Measurements from ENCODE around the gene GUK1.

GUK1 gene

GRCh38 chr1:228143480-228144192 is 3.6 kb downstream of the GUK1 start:
- no peaks in the 10 kb centered on the region for H3K9me2 ChIP-seq (replicated peaks; ENCODE audit: insufficient read depth, low read length)
- no peaks in the 10 kb centered on the region for H3K27me3 ChIP-seq (replicated peaks; ENCODE audit: insufficient read depth, low read length)
- no peak overlapping the region for H2AFZ ChIP-seq (ENCODE audit: low read length)
- DNase-seq, result no peak
- peaks cover 6% of the 10 kb centered on the region; the same call in 1 of the 2 replicates for H3K36me3 ChIP-seq (replicated peaks; ENCODE audit: insufficient read depth, low read length)
- H4K20me1 ChIP-seq (ENCODE audit: insufficient read depth, low read length), result peaks cover 32% of the 10 kb centered on the region
- peaks cover 15% of the 10 kb centered on the region for H3F3A ChIP-seq (ENCODE audit: insufficient read depth, low read length)
- H3K4me1 ChIP-seq (ENCODE audit: low read length), result peaks cover 14% of the 10 kb centered on the region
- H3K4me2 ChIP-seq (ENCODE audit: low read depth, low read length), result no peak overlapping the region
- no peak overlapping the region for H3K27ac ChIP-seq (ENCODE audit: low read length)
- H3K9me3 ChIP-seq (replicated peaks; ENCODE audit: insufficient read depth, low read length), result no peaks in the 10 kb centered on the region
- no peak overlapping the region for H3K9ac ChIP-seq (ENCODE audit: low read length)
- no peak overlapping the region for H3K4me3 ChIP-seq (ENCODE audit: low read length)
- TF ChIP-seq EZH2 (optimal IDR thresholded peaks at IDR 0.05; ENCODE audit: low read depth, low read length) (no peak), EZH2phosphoT487 (IDR thresholded peaks at IDR 0.05; ENCODE audit: low read length) (no peak)
- TF ChIP-seq, protein P1, sequence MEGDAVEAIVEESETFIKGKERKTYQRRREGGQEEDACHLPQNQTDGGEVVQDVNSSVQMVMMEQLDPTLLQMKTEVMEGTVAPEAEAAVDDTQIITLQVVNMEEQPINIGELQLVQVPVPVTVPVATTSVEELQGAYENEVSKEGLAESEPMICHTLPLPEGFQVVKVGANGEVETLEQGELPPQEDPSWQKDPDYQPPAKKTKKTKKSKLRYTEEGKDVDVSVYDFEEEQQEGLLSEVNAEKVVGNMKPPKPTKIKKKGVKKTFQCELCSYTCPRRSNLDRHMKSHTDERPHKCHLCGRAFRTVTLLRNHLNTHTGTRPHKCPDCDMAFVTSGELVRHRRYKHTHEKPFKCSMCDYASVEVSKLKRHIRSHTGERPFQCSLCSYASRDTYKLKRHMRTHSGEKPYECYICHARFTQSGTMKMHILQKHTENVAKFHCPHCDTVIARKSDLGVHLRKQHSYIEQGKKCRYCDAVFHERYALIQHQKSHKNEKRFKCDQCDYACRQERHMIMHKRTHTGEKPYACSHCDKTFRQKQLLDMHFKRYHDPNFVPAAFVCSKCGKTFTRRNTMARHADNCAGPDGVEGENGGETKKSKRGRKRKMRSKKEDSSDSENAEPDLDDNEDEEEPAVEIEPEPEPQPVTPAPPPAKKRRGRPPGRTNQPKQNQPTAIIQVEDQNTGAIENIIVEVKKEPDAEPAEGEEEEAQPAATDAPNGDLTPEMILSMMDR (IDR thresholded peaks at IDR 0.05; ENCODE audit: low read length), result no peak
- H3K79me2 ChIP-seq (ENCODE audit: low read length), result peaks cover 75% of the 10 kb centered on the region

DNA sequence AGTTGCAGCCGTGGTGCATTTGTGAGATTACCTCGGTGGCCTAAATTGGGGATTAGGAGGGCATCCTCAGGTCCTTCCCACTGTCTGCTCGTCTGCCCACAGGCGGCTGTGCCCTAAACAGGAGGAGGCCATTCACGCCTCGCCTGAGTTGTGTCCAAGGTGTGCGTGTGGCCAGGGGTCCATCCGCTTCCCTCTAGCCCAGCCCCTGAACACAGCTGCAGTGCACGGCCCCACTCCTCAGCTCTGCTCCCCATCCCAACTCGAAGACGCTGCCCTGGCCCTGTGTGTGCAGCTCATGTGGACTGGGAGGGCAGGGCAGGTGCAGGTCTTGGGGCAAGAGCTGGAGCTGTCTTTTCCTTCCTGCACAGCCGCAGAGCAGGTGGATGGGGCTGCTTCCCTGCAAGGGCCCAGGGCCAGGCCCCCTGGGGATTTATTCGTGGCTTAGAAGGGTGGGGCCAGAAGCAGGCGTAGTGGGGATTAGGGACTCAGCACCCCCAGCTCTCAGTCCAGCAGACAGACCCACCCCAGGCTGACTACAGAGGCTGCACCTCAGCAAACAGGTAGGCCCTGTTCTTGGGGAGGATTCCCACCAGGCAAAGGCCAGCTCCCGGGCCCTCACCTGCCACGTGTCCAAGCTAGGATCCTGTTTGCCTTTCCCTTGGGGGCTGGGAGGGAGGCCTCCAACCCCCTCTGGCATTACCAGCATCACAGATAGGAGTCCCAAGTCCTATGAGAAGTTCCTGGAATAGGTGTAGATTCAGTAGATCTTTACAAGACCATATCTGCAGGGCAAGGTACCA is 4.3 kb downstream of the GUK1 start:
- no peak for TF ChIP-seq EZH2phosphoT487 (IDR thresholded peaks at IDR 0.05; ENCODE audit: low read length)
- no peak for TF ChIP-seq EZH2 (optimal IDR thresholded peaks at IDR 0.05; ENCODE audit: low read depth, low read length)
- Histone ChIP-seq H3K9me2 (replicated peaks; ENCODE audit: insufficient read depth, low read length) (no peaks in the 10 kb centered on the region), H3K4me3 (ENCODE audit: low read length) (no peak overlapping the region), H2AFZ (ENCODE audit: low read length) (no peak overlapping the region), H3F3A (ENCODE audit: insufficient read depth, low read length) (peaks cover 14% of the 10 kb centered on the region), H3K36me3 (replicated peaks; ENCODE audit: insufficient read depth, low read length) (peaks cover 6% of the 10 kb centered on the region; the same call in 1 of the 2 replicates), H3K27me3 (replicated peaks; ENCODE audit: insufficient read depth, low read length) (no peaks in the 10 kb centered on the region), H4K20me1 (ENCODE audit: insufficient read depth, low read length) (peaks cover 32% of the 10 kb centered on the region), H3K9me3 (replicated peaks; ENCODE audit: insufficient read depth, low read length) (no peaks in the 10 kb centered on the region), H3K4me2 (ENCODE audit: low read depth, low read length) (no peak overlapping the region), H3K79me2 (ENCODE audit: low read length) (peaks cover 75% of the 10 kb centered on the region), H3K4me1 (ENCODE audit: low read length) (peaks cover 14% of the 10 kb centered on the region), H3K9ac (ENCODE audit: low read length) (no peak overlapping the region), H3K27ac (ENCODE audit: low read length) (no peak overlapping the region)
- no peak for DNase-seq

GRCh38 chr1:228144993-228145343 is 4.9 kb downstream of the GUK1 start:
- no peaks in the 10 kb centered on the region for H3K9me2 ChIP-seq (replicated peaks; ENCODE audit: insufficient read depth, low read length)
- no peaks in the 10 kb centered on the region for H3K9me3 ChIP-seq (replicated peaks; ENCODE audit: insufficient read depth, low read length)
- H3K27ac ChIP-seq (ENCODE audit: low read length), result no peak overlapping the region
- H3K36me3 ChIP-seq (replicated peaks; ENCODE audit: insufficient read depth, low read length), result peaks cover 6% of the 10 kb centered on the region; the same call in 1 of the 2 replicates
- peaks cover 32% of the 10 kb centered on the region for H4K20me1 ChIP-seq (ENCODE audit: insufficient read depth, low read length)
- no peak overlapping the region for H3K9ac ChIP-seq (ENCODE audit: low read length)
- peaks cover 12% of the 10 kb centered on the region for H3F3A ChIP-seq (ENCODE audit: insufficient read depth, low read length)
- no peak overlapping the region for H2AFZ ChIP-seq (ENCODE audit: low read length)
- peaks cover 14% of the 10 kb centered on the region for H3K4me1 ChIP-seq (ENCODE audit: low read length)
- no peak overlapping the region for H3K4me3 ChIP-seq (ENCODE audit: low read length)
- H3K79me2 ChIP-seq (ENCODE audit: low read length), result peaks cover 75% of the 10 kb centered on the region
- TF ChIP-seq EZH2phosphoT487 (IDR thresholded peaks at IDR 0.05; ENCODE audit: low read length) (no peak), EZH2 (optimal IDR thresholded peaks at IDR 0.05; ENCODE audit: low read depth, low read length) (no peak)
- TF ChIP-seq, protein P1 (IDR thresholded peaks at IDR 0.05; ENCODE audit: low read length), result no peak
- DNase-seq, result no peak
- no peak overlapping the region for H3K4me2 ChIP-seq (ENCODE audit: low read depth, low read length)
- H3K27me3 ChIP-seq (replicated peaks; ENCODE audit: insufficient read depth, low read length), result no peaks in the 10 kb centered on the region
